Thyroid gland (tissue), 4 donors: ENCODE measurements around the gene GLT8D2. TPM values are rescaled to one million over a fixed set of nuclear protein-coding genes. Genes with fewer than 3 reads are reported as not detected.

ENCODE experiments used
- DNase-seq, 2 donors: peaks; one replicate each; pipeline ENCODE4 v3.0.0-alpha.2; 2019
- H3K27ac ChIP-seq, 3 donors: fragments of 200-600 bp; sonication (generic); 1 replicate in 2 of 3; 2 replicates in 1 of 3; pipeline ENCODE4 v1.5.1; 2016 to 2019; ENCODE audit warnings: mild to moderate bottlenecking in 1 of 3, moderate library complexity in 1 of 3
- H3K27me3 ChIP-seq: fragments of 200-600 bp; sonication (generic); one replicate; pipeline ENCODE4 v1.5.1; 2019
- H3K36me3 ChIP-seq, 2 donors: fragments of 200-600 bp; sonication (generic); one replicate each; pipeline ENCODE4 v1.5.1; 2016 to 2019
- H3K4me1 ChIP-seq, 2 donors: fragments of 200-600 bp; sonication (generic); one replicate each; pipeline ENCODE4 v1.5.1; 2017 to 2019
- H3K4me3 ChIP-seq, 3 donors: fragments of 200-600 bp; sonication (generic); replicated peaks in 1 of 3; 1 replicate in 2 of 3; 2 replicates in 1 of 3; pipeline ENCODE4 v1.5.1; 2016; ENCODE audit warnings: mild to moderate bottlenecking in 1 of 3
- H3K9me3 ChIP-seq: fragments of 200-600 bp; sonication (generic); one replicate; pipeline ENCODE4 v1.5.1; 2017
- POLR2A ChIP-seq, 2 donors: fragments of 450-650 bp; IDR thresholded peaks; one replicate each; pipeline ENCODE4 v1.6.1; 2017; ENCODE audit warnings: antibody characterized with exemption in 2 of 2, mild to moderate bottlenecking in 2 of 2, moderate library complexity in 1 of 2
- WGBS, 2 donors: methylation state at CpG; one replicate each; pipeline ENCODE4 v1.1.5; 2017; 5-methylcytosine and 5-hydroxymethylcytosine counted together
- intact Hi-C: fragments of 100-400 bp; cut with DNase I; formaldehyde crosslinking; loops from one replicate; pipeline ENCODE4 v1.15.1; 2023
- total RNA-seq, 4 donors: library from RNA; depleted of rRNA; stranded (reverse); fragments of >200 nt; gene quantifications; one replicate each; pipeline ENCODE4 v1.2.3, GENCODE V29; 2016
- TF ChIP-seq, protein P1 (sequence below), 6 experiments: fragments of 200-600 bp in 3 of 6; fragments of 450-650 bp in 3 of 6; sonication (generic) in 3 of 6; IDR thresholded peaks; one replicate each; pipeline ENCODE4 v1.5.1; 2016 to 2019; ENCODE audit warnings: antibody characterized with exemption in 6 of 6, mild to moderate bottlenecking in 2 of 6, inconsistent platforms in 1 of 6, moderate library complexity in 1 of 6

Gene GLT8D2
- total RNA-seq, 4 donors from 2014 or later: 27.7 to 52.0 (median 34.3) TPM

DNA sequence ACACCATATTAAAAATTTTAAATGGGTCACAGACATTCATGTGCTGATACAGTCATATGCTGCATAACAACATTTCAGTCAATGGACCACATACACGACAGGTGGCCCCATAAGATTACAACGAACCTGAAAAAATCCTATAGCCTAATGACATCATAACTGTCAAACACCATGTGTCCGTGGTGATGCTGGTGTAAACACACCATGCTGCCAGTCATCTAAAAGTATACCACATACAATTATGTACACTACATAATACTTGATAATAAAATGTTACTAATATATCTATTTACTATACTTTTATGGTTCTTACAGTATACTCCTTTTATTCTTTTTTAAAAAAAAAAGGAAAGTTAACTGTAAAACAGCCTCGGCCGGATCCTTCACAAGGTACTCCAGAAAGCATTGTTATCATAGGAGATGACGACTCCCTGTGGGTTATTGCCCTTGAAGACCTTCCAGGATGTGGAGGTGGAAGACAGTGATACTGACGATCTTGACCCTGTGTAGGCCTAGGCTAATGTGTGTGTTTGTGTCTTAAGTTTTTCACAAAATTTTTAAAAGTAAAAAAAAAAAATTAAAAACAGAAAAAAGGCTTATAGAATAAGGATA lies 89.3 kb downstream of the GLT8D2 start:
- intact Hi-C loops: no loop called here
- 50 to 57% methylated on average over 7 of the region's 7 CpGs for WGBS, 2 donors
- Histone ChIP-seq H3K27ac (no peak overlapping the region), H3K4me3 (no peak overlapping the region), H3K36me3 (no peaks in the 10 kb centered on the region), H3K9me3 (no peaks in the 10 kb centered on the region), H3K27me3 (no peaks in the 10 kb centered on the region), H3K4me1 (peaks cover 15 to 21% of the 10 kb centered on the region in 2 donors)
- TF ChIP-seq, protein P1, sequence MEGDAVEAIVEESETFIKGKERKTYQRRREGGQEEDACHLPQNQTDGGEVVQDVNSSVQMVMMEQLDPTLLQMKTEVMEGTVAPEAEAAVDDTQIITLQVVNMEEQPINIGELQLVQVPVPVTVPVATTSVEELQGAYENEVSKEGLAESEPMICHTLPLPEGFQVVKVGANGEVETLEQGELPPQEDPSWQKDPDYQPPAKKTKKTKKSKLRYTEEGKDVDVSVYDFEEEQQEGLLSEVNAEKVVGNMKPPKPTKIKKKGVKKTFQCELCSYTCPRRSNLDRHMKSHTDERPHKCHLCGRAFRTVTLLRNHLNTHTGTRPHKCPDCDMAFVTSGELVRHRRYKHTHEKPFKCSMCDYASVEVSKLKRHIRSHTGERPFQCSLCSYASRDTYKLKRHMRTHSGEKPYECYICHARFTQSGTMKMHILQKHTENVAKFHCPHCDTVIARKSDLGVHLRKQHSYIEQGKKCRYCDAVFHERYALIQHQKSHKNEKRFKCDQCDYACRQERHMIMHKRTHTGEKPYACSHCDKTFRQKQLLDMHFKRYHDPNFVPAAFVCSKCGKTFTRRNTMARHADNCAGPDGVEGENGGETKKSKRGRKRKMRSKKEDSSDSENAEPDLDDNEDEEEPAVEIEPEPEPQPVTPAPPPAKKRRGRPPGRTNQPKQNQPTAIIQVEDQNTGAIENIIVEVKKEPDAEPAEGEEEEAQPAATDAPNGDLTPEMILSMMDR (IDR thresholded peaks at IDR 0.05): no peak
- no peak for TF ChIP-seq POLR2A (IDR thresholded peaks at IDR 0.05)
- no peak for DNase-seq

DNA sequence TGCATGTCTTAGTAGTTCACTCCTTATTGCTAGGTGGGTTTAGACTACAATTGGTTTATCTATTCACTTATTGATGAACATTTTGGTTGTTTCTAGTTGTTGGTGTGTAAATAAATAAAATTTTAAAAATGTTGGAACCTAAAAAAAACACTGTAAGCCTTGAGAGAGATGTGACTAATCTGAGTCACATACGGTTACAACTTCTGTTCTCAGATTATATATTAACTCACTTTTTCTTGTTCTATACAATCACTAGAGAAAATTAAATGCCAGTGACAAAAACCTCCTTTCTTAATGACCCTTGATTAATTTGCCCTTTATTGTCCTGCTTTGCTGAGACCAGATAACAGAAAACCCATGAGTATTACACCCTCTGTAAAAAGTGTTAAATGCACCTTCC lies 91.4 kb downstream of the GLT8D2 start:
- H3K27ac ChIP-seq: peak overlapping the region in 1 of 3 donors; percentile 94
- peaks cover 0 to 10% of the 10 kb centered on the region in 2 donors for H3K36me3 ChIP-seq
- intact Hi-C loops: loop anchor here (10.0 kb wide), 1 partner anchor 106 kb away; the partner anchor contains the start of gene HCFC2
- TF ChIP-seq, protein P1 (IDR thresholded peaks at IDR 0.05): no peak
- no peak for TF ChIP-seq POLR2A (IDR thresholded peaks at IDR 0.05)
- 79 to 87% methylated on average over 1 of the region's 1 CpG for WGBS, 2 donors
- no peaks in the 10 kb centered on the region for H3K9me3 ChIP-seq
- no peak overlapping the region for H3K4me3 ChIP-seq
- peaks cover 13 to 14% of the 10 kb centered on the region in 2 donors for H3K4me1 ChIP-seq
- H3K27me3 ChIP-seq: no peaks in the 10 kb centered on the region
- DNase-seq: no peak

DNA sequence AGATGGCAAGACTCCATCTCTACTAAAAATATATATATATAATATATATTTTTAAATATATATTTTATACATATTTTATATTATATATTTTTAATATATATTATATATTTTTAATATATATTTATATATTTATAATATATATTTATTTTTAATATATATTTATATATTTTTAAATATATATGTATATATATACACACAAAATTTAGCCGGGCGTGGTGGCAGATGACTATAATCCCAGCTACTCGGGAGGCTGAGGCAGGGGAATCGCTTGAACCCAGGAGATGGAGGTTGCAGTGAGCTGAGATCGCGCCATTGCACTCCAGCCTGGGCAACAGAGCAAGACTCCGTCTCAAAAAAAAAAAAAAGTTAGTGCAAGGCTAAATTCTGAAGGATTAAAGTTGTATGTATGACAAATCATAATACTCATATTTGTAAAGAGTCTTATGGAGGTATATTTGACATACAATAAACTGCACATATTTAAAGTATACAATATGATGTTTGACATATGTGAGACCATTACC lies 92.1 kb downstream of the GLT8D2 start:
- 91 to 92% methylated on average over 7 of the region's 7 CpGs for WGBS, 2 donors
- no peak for TF ChIP-seq POLR2A (IDR thresholded peaks at IDR 0.05)
- TF ChIP-seq, protein P1 (IDR thresholded peaks at IDR 0.05): no peak
- peak overlapping the region; percentile 89 to 94 (median 90) for H3K27ac ChIP-seq
- H3K9me3 ChIP-seq: no peaks in the 10 kb centered on the region
- H3K4me3 ChIP-seq: peak overlapping the region in 1 of 3 donors; percentile 61
- H3K4me1 ChIP-seq: peaks cover 13 to 14% of the 10 kb centered on the region in 2 donors
- intact Hi-C loops: loop anchor here (10.0 kb wide), 1 partner anchor 107 kb away; the partner anchor contains the start of gene HCFC2
- peaks cover 2 to 16% of the 10 kb centered on the region in 2 donors for H3K36me3 ChIP-seq
- H3K27me3 ChIP-seq: no peaks in the 10 kb centered on the region
- DNase-seq: no peak

DNA sequence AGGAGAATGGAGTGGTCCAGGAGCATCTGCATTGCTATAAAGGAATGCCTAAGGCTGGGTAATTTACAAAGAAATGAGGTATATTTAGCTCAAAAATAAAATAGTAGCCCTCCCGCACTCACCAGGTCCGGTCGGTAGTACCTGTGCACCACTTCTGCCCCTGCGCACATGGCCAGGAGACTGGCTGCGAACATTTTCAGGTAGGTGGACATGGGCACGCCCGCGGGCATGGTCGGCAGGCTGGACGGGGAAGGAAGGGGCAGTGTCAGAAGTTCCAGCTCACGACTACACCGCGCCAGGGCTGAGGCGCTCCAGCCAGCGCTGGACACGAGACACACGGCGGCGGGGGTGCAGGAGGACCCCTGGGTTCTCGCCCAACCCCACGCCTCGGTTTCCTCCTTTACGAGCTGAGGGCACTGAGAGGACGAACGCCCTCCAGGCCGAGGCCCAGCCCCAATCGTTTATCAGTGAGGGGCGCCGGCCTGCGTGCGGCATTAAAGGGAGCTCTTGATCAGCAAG lies 93.4 kb downstream of the GLT8D2 start:
- Histone ChIP-seq H3K4me1 (peaks cover 13 to 14% of the 10 kb centered on the region in 2 donors), H3K27me3 (no peaks in the 10 kb centered on the region), H3K36me3 (peaks cover 6 to 22% of the 10 kb centered on the region in 2 donors), H3K27ac (peak overlapping the region; percentile 50 to 94 (median 89)), H3K9me3 (no peaks in the 10 kb centered on the region), H3K4me3 (peak overlapping the region; percentile 52 to 72 (median 61))
- 1 to 2% methylated on average over 11 to 27 of the region's 31 CpGs for WGBS, 2 donors
- TF ChIP-seq POLR2A (IDR thresholded peaks at IDR 0.05): no peak
- TF ChIP-seq, protein P1 (IDR thresholded peaks at IDR 0.05): no peak
- intact Hi-C loops: loop anchor here (10.0 kb wide), 1 partner anchor 108 kb away; the partner anchor contains the start of gene HCFC2
- DNase-seq: peak; percentile 23 to 38
